GM23338 (cell line): ENCODE data around the gene EIF2A. TPM values are rescaled to one million over a fixed set of nuclear protein-coding genes. Genes with fewer than 3 reads are reported as not detected.

Experiments
- ATAC-seq: fragments of 200-7000 bp; cut with Tn5 transposase; 3 replicates; pipeline ENCODE4 v1.9.1; 2020
- DNase-seq: peaks from one replicate; pipeline ENCODE4 v3.0.0-alpha.2; 2015; ENCODE audit warnings: low spot score
- H2AFZ ChIP-seq: fragments of 200-600 bp; sonication (generic); 2 replicates; pipeline ENCODE4 v1.8.0; 2016; ENCODE audit warnings: antibody characterized with exemption, mild to moderate bottlenecking, moderate library complexity
- H3F3A ChIP-seq: fragments of 200-600 bp; sonication (generic); replicated peaks from 2 replicates; pipeline ENCODE4 v1.8.0; 2017; ENCODE audit warnings: antibody characterized with exemption, mixed run types, low read depth
- H3K27ac ChIP-seq: fragments of 200-600 bp; sonication (generic); 2 replicates; pipeline ENCODE4 v1.6.1; 2016; ENCODE audit warnings: low read depth
- H3K27me3 ChIP-seq: fragments of 200-600 bp; sonication (generic); 2 replicates; pipeline ENCODE4 v1.8.0; 2016; ENCODE audit warnings: mild to moderate bottlenecking, mixed run types, moderate library complexity; ENCODE audit not compliant: insufficient read depth
- H3K36me3 ChIP-seq: fragments of 200-600 bp; sonication (generic); 2 replicates; pipeline ENCODE4 v1.8.0; 2016; ENCODE audit warnings: mild to moderate bottlenecking; ENCODE audit not compliant: insufficient read depth
- H3K4me1 ChIP-seq: fragments of 200-600 bp; sonication (generic); 2 replicates; pipeline ENCODE4 v1.8.0; 2016; ENCODE audit warnings: mild to moderate bottlenecking, moderate library complexity; ENCODE audit not compliant: insufficient read depth
- H3K4me2 ChIP-seq: fragments of 200-600 bp; sonication (generic); 2 replicates; pipeline ENCODE4 v1.7.1; 2017; ENCODE audit warnings: mixed run types
- H3K4me3 ChIP-seq: fragments of 200-600 bp; sonication (generic); 2 replicates; pipeline ENCODE4 v1.6.1; 2016; ENCODE audit warnings: mixed run types
- H3K79me2 ChIP-seq: fragments of 200-600 bp; sonication (generic); replicated peaks from 2 replicates; pipeline ENCODE4 v1.8.0; 2017; ENCODE audit warnings: mild to moderate bottlenecking; ENCODE audit not compliant: insufficient read depth
- H3K9me2 ChIP-seq: fragments of 200-600 bp; sonication (generic); 2 replicates; pipeline ENCODE4 v1.8.0; 2017; ENCODE audit not compliant: insufficient read depth
- H4K20me1 ChIP-seq: fragments of 200-600 bp; sonication (generic); replicated peaks from 2 replicates; pipeline ENCODE4 v1.8.0; 2017; ENCODE audit warnings: mild to moderate bottlenecking; ENCODE audit not compliant: insufficient read depth
- H3K27ac Mint-ChIP-seq: 2 replicates; pipeline ENCODE4 v1.8.0; 2020; ENCODE audit warnings: inconsistent platforms, mild to moderate bottlenecking, moderate library complexity, mixed read lengths
- H3K27me3 Mint-ChIP-seq: 3 replicates; pipeline ENCODE4 v1.8.0; 2022; ENCODE audit warnings: low read depth, mild to moderate bottlenecking, moderate library complexity, mixed read lengths, inconsistent platforms; ENCODE audit not compliant: insufficient read depth, poor library complexity
- H3K36me3 Mint-ChIP-seq: 3 replicates; pipeline ENCODE4 v1.8.0; 2021; ENCODE audit warnings: low read depth, mild to moderate bottlenecking, inconsistent platforms, moderate library complexity, mixed read lengths
- H3K4me1 Mint-ChIP-seq: 3 replicates; pipeline ENCODE4 v1.8.0; 2020; ENCODE audit warnings: mild to moderate bottlenecking, inconsistent platforms, mixed read lengths
- H3K4me3 Mint-ChIP-seq: 3 replicates; pipeline ENCODE4 v1.8.0; 2021; ENCODE audit warnings: moderate library complexity, mild to moderate bottlenecking, inconsistent platforms, mixed read lengths
- H3K9me3 Mint-ChIP-seq: 3 replicates; pipeline ENCODE4 v1.8.0; 2020; ENCODE audit warnings: moderate library complexity, mild to moderate bottlenecking, inconsistent platforms, mixed read lengths
- CREB1 ChIP-seq: fragments of 250-450 bp; sonication (Bioruptor Pico); IDR thresholded peaks from 2 replicates; pipeline ENCODE4 v1.5.0; 2020; ENCODE audit warnings: low read depth, mild to moderate bottlenecking, moderate library complexity
- CTCF ChIP-seq, 2 experiments: fragments of 200-600 bp in 1 of 2; sonication (generic) in 1 of 2; conservative IDR thresholded peaks; 2 replicates each; pipeline versions ENCODE4 v1.5.1 to v1.6.1; 2016 to 2017; ENCODE audit warnings: antibody characterized with exemption in 2 of 2, low read depth in 2 of 2, mild to moderate bottlenecking in 2 of 2, moderate library complexity in 1 of 2
- ETS1 ChIP-seq: IDR thresholded peaks from 2 replicates; pipeline ENCODE4 v1.6.1; 2016; ENCODE audit warnings: antibody characterized with exemption
- EZH2 ChIP-seq: fragments of 200-600 bp; sonication (generic); IDR thresholded peaks from one replicate; pipeline ENCODE4 v1.8.0; 2017; ENCODE audit warnings: antibody characterized with exemption, mild to moderate bottlenecking, low read depth; ENCODE audit not compliant: unreplicated experiment
- EZH2phosphoT487 ChIP-seq: fragments of 200-600 bp; sonication (generic); IDR thresholded peaks from one replicate; pipeline ENCODE4 v1.8.1; 2018; ENCODE audit warnings: antibody characterized with exemption; ENCODE audit not compliant: unreplicated experiment
- JUNB ChIP-seq: IDR thresholded peaks from one replicate; pipeline ENCODE4 v1.6.1; 2016; ENCODE audit warnings: antibody characterized with exemption; ENCODE audit not compliant: unreplicated experiment
- NANOG ChIP-seq: IDR thresholded peaks from 2 replicates; pipeline ENCODE4 v1.6.1; 2016; ENCODE audit warnings: antibody characterized with exemption, borderline replicate concordance
- POLR2AphosphoS5 ChIP-seq: IDR thresholded peaks from 2 replicates; pipeline ENCODE4 v1.6.1; 2016; ENCODE audit warnings: antibody characterized with exemption, low read depth
- REST ChIP-seq: IDR thresholded peaks from one replicate; pipeline ENCODE4 v1.6.1; 2018; ENCODE audit warnings: antibody characterized with exemption; ENCODE audit not compliant: unreplicated experiment
- STAT1 ChIP-seq: IDR thresholded peaks from one replicate; pipeline ENCODE4 v1.6.1; 2016; ENCODE audit warnings: antibody characterized with exemption; ENCODE audit not compliant: unreplicated experiment
- ZNF114 ChIP-seq: fragments of 250-450 bp; sonication (Bioruptor Pico); IDR thresholded peaks from 2 replicates; pipeline ENCODE4 v1.5.0; 2020; ENCODE audit warnings: mild to moderate bottlenecking, moderate library complexity
- ZNF331 ChIP-seq: fragments of 250-450 bp; sonication (Bioruptor Pico); IDR thresholded peaks from 2 replicates; pipeline ENCODE4 v1.5.0; 2020; ENCODE audit warnings: low read depth, mild to moderate bottlenecking, moderate library complexity
- ZNF462 ChIP-seq: fragments of 250-450 bp; sonication (Bioruptor Pico); IDR thresholded peaks from 2 replicates; pipeline ENCODE4 v1.5.0; 2020; ENCODE audit warnings: mild to moderate bottlenecking, moderate library complexity
- polyA plus RNA-seq: library from polyadenylated mRNA; unstranded; fragments of >200 nt; fragmentation: Nextera tagmentation; extraction: Ambion mirVana; gene quantifications from 2 replicates; pipeline ENCODE4 v1.2.1, GENCODE V29; 2016
- total RNA-seq: library from RNA; depleted of rRNA; stranded (reverse); fragments of >200 nt; shearing (Covaris generic); gene quantifications from 2 replicates; pipeline ENCODE4 v1.2.3, GENCODE V29; 2014

EIF2A gene
- total and polyA plus RNA-seq, 2 experiments from 2014 or later, result 95.2 to 153 TPM

- Mint-ChIP-seq H3K4me1 (peaks cover 17% of the 10 kb centered on the region), H3K36me3 (peaks cover 31% of the 10 kb centered on the region), H3K27me3 (no peaks in the 10 kb centered on the region), H3K4me3 (no peak overlapping the region), H3K9me3 (no peaks in the 10 kb centered on the region; the same call in 2 of the 3 replicates), H3K27ac (no peak overlapping the region)
- H3K27me3 ChIP-seq, result no peaks in the 10 kb centered on the region
- 0 out of 2 replicates have a peak, but pooled peaks cover 18% of the 10 kb centered on the region for H4K20me1 ChIP-seq
- H3K79me2 ChIP-seq, result peaks cover 42% of the 10 kb centered on the region
- no peak overlapping the region for H3K27ac ChIP-seq
- no peak overlapping the region for H3K4me3 ChIP-seq
- H3K36me3 ChIP-seq, result peaks cover 10% of the 10 kb centered on the region; the same call in 1 of the 2 replicates
- no peaks in the 10 kb centered on the region for H3F3A ChIP-seq
- no peaks in the 10 kb centered on the region for H3K9me2 ChIP-seq
- DNase-seq (no peak), ATAC-seq (no peak)
- H3K4me1 ChIP-seq, result peaks cover 9% of the 10 kb centered on the region
- H2AFZ ChIP-seq, result no peak overlapping the region
- no peak overlapping the region for H3K4me2 ChIP-seq
- no peak for TF ChIP-seq REST
- TF ChIP-seq ZNF331, result no peak
- TF ChIP-seq EZH2, result no peak
- TF ChIP-seq EZH2phosphoT487, result no peak
- TF ChIP-seq NANOG, result no peak
- TF ChIP-seq CREB1 (CRISPR knock-in tag), result no peak
- no peak for TF ChIP-seq JUNB
- no peak for TF ChIP-seq ETS1
- no peak for TF ChIP-seq ZNF462 (CRISPR knock-in tag)
- no peak for TF ChIP-seq ZNF114 (CRISPR knock-in tag)
- no peak for TF ChIP-seq CTCF (conservative IDR thresholded peaks at IDR 0.05; ENCODE audit: low read depth in 2 of 2)
- no peak for TF ChIP-seq STAT1
- no peak for TF ChIP-seq POLR2AphosphoS5
Measured at GRCh38 chr3:150623945-150624344, 77.4 kb downstream of the EIF2A start.
